ENCODE data around the gene SLC25A1. TPM values are rescaled to one million over a fixed set of nuclear protein-coding genes. Genes with fewer than 3 reads are reported as not detected.

Gene SLC25A1
- total and polyA plus RNA-seq, 2 of the 4 experiments (the other 2 are of a cell fraction) = 41.0 to 56.5 TPM

- H3K4ac ChIP-seq (ENCODE audit: low read depth, low read length) = no peak overlapping the region
- H4K8ac ChIP-seq (ENCODE audit: low read depth in 2 of 2, low read length in 2 of 2) = no peak overlapping the region
- DNase-seq (no peak), ATAC-seq (ENCODE audit: low read depth) (no peak)
- no peak overlapping the region for H2AFZ ChIP-seq (replicated peaks; ENCODE audit: low read length, poor library complexity)
- 70% methylated on average over 5 of the region's 13 CpGs; no CpG with 5 or more reads in 1 of the 2 experiments for WGBS, 2 experiments (ENCODE audit: extremely low coverage in 2 of 2, insufficient read length in 1 of 2)
- H3K4me1 ChIP-seq (ENCODE audit: control insufficient read depth, insufficient read depth, low read length) = peaks cover 6% of the 10 kb centered on the region
- H2BK20ac ChIP-seq (ENCODE audit: low read depth, low read length) = no peak overlapping the region
- peaks cover 5 to 18% of the 10 kb centered on the region in 2 experiments for H3K79me1 ChIP-seq (ENCODE audit: low read depth in 1 of 2, low read length in 2 of 2)
- no peak overlapping the region for H3K23ac ChIP-seq (ENCODE audit: low read depth, low read length)
- dilution Hi-C loops (cut with HindIII; ENCODE audit: low sequenced_read_pairs, unreplicated experiment) (no loop called here), in situ Hi-C loops (cut with MboI; ENCODE audit: low sequenced_read_pairs) (no loop called here), intact Hi-C loops (cut with micrococcal nuclease) (no loop called here)
- TF ChIP-seq CEBPB (IDR thresholded peaks at IDR 0.05; ENCODE audit: low read depth, low read length) = no peak
- no peak for TF ChIP-seq CTCF (conservative IDR thresholded peaks at IDR 0.05; ENCODE audit: low read depth, low read length)
- no peak for TF ChIP-seq FOS (IDR thresholded peaks at IDR 0.05; ENCODE audit: low read depth, low read length)
- TF ChIP-seq RFX5 (IDR thresholded peaks at IDR 0.05; ENCODE audit: low read depth, low read length) = no peak
- TF ChIP-seq USF2 (IDR thresholded peaks at IDR 0.05; ENCODE audit: low read depth, low read length) = no peak
- TF ChIP-seq RCOR1 (IDR thresholded peaks at IDR 0.05; ENCODE audit: insufficient replicate concordance, low read length) = no peak
- no peak for TF ChIP-seq BHLHE40 (IDR thresholded peaks at IDR 0.05; ENCODE audit: low read depth, low read length)
- TF ChIP-seq MAFK (IDR thresholded peaks at IDR 0.05; ENCODE audit: low read depth, low read length) = no peak
- no peak for TF ChIP-seq MAZ (IDR thresholded peaks at IDR 0.05; ENCODE audit: borderline replicate concordance, low read depth, low read length)
- TF ChIP-seq POLR2A (IDR thresholded peaks at IDR 0.05; ENCODE audit: low read depth, low read length) = no peak
- no peak for TF ChIP-seq CHD1 (IDR thresholded peaks at IDR 0.05; ENCODE audit: low read depth, low read length)
- TF ChIP-seq RAD21 (IDR thresholded peaks at IDR 0.05; ENCODE audit: low read length) = no peak
- no peak for TF ChIP-seq SMC3 (IDR thresholded peaks at IDR 0.05; ENCODE audit: low read depth, low read length)
- no peak for TF ChIP-seq ELK1 (IDR thresholded peaks at IDR 0.05; ENCODE audit: borderline replicate concordance, low read depth, low read length)
- TF ChIP-seq NFE2L2 (IDR thresholded peaks at IDR 0.05; ENCODE audit: low read depth, low read length) = no peak
- TF ChIP-seq MXI1 (IDR thresholded peaks at IDR 0.05; ENCODE audit: borderline replicate concordance, low read depth, low read length) = no peak
- H3K14ac ChIP-seq (replicated peaks; ENCODE audit: low read depth, low read length) = no peak overlapping the region
- H3K9me1 ChIP-seq (ENCODE audit: insufficient read depth, low read length) = peaks cover 8% of the 10 kb centered on the region
- no peak overlapping the region for H3K9ac ChIP-seq (ENCODE audit: low read depth, low read length)
- H3K56ac ChIP-seq (ENCODE audit: extremely low read depth, insufficient read depth, low read length) = no peak overlapping the region
- no peak overlapping the region for H4K5ac ChIP-seq (ENCODE audit: low read depth, low read length)
- H3K36me3 ChIP-seq (ENCODE audit: control insufficient read depth, insufficient read depth, low read length) = no peaks in the 10 kb centered on the region
- H3K9me3 ChIP-seq (ENCODE audit: control insufficient read depth, insufficient read depth, low read length) = no peaks in the 10 kb centered on the region
- no peak overlapping the region for H3K18ac ChIP-seq (ENCODE audit: low read depth, low read length)
- H4K91ac ChIP-seq (ENCODE audit: insufficient read depth, low read depth, low read length) = no peak overlapping the region
- H2AK9ac ChIP-seq (replicated peaks; ENCODE audit: low read depth, low read length, poor library complexity) = no peak overlapping the region
- H3K27me3 ChIP-seq (ENCODE audit: control insufficient read depth, insufficient read depth, low read length) = peaks cover 37% of the 10 kb centered on the region
- no peak overlapping the region for H3K27ac ChIP-seq (ENCODE audit: insufficient read depth, low read length)
- H2AK5ac ChIP-seq (ENCODE audit: low read depth, low read length) = no peak overlapping the region
- no peak overlapping the region for H2BK5ac ChIP-seq (ENCODE audit: low read depth, low read length, poor library complexity, severe bottlenecking)
- ChIA-PET POLR2A (ENCODE audit: unreplicated experiment) (no interaction called here), CTCF (no interaction called here)
- no peak overlapping the region for H3K4me2 ChIP-seq (ENCODE audit: low read depth, low read length)
- no peak overlapping the region for H2BK120ac ChIP-seq (ENCODE audit: low read depth, low read length)
- H2BK15ac ChIP-seq (ENCODE audit: low read depth, low read length) = no peak overlapping the region
- H4K20me1 ChIP-seq (ENCODE audit: insufficient read depth, low read length) = no peaks in the 10 kb centered on the region
- no TSS peak for BruUV-seq (replicated peaks)
- no peak overlapping the region for H3K4me3 ChIP-seq (ENCODE audit: insufficient read depth, low read depth, low read length)
These were observed 11.2 kb downstream of the SLC25A1 start for GRCh38 chr22:19167106-19167869.
